ENCODE measurements around the gene ERG.

Gene ERG

DNA sequence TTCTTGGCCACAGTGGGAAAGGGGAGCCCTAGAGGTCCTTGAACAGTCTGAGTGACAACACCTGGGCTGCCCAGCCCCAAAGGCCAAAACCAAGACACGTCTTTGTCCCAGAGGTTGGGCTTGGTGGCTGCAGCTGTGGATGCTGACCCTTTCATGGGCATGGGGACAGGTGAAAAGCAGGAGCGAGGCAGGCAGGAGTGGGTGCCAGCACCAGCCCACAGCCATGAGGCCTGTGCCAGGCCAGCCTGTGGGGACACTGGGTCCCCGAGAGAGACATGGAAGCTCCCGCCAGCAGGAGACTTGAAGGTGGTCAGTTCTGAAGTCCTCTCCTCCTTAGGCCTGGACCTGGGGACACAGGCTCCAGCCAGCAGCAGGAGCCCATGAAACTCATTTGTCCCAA, 142.9 kb downstream of the ERG start:
- DNase-seq, result no peak

- peak; percentile 85 for DNase-seq
Measured at GRCh38 chr21:38354746-38355145, 143.5 kb downstream of the ERG start.

DNA sequence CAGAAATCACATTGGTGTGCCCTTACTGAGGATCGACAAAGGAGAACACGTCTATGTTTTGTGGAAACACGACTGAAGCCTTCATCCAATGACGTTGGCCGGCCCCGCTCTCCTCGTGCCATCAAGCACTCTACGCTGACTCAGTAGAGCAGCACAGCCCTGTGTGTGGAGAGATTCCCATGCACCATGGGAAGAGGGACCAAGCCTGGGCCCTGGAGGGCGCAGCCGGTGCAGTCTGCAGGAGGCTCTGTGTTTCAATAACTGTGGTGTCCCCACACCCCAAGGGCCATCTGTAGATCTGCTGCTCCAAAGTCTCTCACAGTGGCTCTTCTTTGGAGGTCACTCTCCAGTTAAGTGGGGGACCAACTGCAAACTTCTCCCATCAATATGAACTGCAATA, 144.0 kb downstream of the ERG start:
- DNase-seq, result no peak

- peak; percentile 78 for DNase-seq
Measured at GRCh38 chr21:38352536-38353219, 145.6 kb downstream of the ERG start.

- DNase-seq, result no peak
Measured at GRCh38 chr21:38351961-38352521, 146.2 kb downstream of the ERG start.

DNA sequence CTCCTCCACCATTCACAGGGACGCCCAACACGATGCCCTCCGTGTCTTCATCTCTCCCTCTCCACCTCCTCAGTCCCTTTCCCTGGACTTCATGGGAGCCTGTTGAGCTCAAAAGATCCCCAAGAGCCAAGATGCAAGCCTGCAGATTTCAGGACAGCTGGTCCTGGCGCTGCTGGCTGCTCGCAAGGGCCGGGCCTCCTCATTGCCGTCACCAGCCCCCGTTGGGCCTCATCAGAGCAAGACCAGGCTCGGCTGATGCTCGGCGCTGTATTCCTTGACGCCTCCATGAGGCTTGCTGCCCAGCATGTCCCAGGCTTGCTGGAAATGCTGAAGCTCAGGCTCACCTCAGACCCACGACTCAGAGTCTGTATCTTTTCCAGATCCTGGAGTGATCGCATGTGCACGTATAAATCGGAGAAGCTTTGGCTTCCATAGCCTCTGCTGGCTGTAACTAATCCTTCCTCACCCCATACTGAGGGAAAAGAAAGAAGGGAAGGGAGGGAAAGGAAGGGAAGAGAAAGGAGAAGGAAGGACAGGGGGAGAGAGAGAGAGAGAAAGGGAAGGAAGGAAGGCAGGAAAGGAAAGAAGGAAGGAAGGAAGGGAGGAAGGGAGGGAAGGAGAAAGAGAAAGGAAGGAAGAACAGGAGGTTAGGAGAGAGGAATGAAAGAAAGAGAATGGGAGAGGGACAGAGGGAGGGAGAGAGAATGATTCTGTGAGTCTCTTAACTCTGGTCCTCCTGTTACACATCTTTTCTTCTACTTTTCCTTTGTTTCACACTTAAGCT, 146.9 kb downstream of the ERG start:
- no peak for DNase-seq

DNA sequence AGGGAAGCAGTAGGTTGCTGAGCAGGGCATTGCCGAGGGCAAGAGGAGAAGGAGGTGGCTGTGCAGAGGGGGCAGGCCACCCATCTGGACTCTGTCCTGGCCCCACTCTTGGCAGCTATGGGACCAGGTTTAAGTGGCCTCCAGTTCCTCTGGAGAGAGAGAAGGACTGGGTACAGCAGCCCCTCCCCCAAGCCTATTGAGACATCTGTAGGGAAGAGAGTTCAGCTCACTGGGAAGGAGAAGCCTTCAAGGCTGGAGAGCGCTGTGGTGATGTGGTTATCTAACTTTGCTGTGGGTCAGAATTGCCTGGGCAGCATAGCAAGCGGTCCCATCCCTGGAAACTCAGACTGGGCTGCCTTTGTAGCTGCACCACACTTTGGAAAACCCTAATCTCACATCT, 147.6 kb downstream of the ERG start:
- DNase-seq, result no peak

DNA sequence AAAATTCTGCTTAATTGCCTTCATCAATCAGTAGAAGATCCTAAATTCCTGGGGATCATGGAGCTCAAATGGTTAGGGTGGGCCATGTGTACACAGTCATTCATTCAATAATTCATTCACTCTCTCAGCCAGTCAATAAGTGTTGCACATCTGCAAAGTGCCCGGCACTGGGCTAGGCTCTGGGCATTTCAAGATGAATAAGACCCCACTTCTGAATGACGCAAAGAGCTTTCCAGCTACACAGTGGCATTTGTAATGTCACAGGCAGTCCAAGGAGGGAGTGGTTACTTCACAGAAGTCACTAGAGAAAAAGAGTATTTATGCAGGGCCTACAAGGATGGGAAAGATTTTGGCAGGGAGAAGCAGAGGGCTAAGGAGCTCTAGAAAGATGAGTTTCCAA, 148.3 kb downstream of the ERG start:
- no peak for DNase-seq

GRCh38 chr21:38349111-38349746, 149.0 kb downstream of the ERG start:
- no peak for DNase-seq

- no peak for DNase-seq
Measured at GRCh38 chr21:38346286-38346685, 152.0 kb downstream of the ERG start.

DNA sequence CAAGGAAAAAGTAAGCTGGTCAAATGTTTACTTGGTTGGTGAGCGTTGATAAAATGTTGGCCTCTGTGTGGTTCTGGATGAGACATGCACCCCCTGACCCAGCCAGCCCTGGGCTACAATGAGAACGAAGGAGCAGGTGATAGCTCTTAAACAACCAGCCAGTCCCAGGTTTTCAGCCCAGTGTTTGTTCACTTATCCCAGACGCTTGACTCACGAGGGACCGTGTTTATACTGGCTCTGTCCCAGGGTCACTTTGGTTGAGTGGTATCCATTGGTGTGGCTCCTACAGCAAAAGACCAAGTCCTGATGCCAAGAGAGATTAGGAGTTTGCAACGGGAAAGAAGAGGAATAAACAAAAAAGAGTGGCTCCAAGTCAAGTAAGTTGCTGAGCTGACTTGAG, 154.6 kb downstream of the ERG start:
- no peak for DNase-seq

- DNase-seq, result no peak
Measured at GRCh38 chr21:38342739-38343138, 155.5 kb downstream of the ERG start.

DNA sequence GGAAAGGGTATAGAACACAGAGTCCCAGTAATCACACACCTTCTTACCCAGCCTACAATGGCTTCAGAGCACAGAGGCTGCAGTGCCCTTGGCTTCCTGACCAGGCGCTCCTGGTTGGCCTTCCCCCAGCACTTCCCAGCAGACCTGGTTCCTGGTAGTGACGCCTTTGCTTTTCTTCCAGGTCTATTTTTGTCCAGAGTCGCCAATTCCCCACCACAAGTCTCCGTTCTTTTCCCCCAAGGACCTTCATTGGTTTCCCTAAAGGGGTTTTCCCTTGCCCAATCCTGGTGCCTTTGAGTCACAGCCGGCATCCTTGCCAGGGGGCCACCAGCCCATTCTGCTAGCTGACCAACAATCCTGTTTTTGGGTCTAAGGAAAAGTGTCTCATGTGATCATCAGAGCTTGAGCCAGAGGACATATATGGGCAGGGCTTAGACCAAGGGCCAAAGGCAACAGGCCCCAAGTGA, 156.7 kb downstream of the ERG start:
- no peak for DNase-seq

GRCh38 chr21:38340131-38340530, 158.1 kb downstream of the ERG start:
- DNase-seq, result no peak

DNA sequence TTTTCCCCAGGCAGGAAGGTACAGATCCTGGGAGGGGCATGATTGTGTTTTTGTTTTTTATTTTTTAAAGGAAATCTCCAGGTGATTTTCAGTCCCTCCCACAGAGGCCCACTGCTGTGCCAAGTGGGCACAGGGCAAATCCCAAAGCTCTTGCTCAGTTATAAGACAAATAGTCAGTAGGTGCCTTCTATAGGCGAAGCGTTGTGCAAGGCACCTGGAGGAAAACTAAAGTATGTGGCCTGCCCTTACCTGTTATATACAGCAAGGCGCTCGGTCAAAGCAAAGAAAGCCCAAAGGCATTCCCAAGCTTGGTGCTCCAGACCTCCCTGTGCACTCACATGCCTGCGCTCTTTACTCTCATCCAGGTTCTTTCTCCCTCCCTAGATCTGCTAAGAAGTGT, 160.5 kb downstream of the ERG start:
- DNase-seq, result no peak

- no peak for DNase-seq
Measured at GRCh38 chr21:38334866-38335265, 163.4 kb downstream of the ERG start.

DNA sequence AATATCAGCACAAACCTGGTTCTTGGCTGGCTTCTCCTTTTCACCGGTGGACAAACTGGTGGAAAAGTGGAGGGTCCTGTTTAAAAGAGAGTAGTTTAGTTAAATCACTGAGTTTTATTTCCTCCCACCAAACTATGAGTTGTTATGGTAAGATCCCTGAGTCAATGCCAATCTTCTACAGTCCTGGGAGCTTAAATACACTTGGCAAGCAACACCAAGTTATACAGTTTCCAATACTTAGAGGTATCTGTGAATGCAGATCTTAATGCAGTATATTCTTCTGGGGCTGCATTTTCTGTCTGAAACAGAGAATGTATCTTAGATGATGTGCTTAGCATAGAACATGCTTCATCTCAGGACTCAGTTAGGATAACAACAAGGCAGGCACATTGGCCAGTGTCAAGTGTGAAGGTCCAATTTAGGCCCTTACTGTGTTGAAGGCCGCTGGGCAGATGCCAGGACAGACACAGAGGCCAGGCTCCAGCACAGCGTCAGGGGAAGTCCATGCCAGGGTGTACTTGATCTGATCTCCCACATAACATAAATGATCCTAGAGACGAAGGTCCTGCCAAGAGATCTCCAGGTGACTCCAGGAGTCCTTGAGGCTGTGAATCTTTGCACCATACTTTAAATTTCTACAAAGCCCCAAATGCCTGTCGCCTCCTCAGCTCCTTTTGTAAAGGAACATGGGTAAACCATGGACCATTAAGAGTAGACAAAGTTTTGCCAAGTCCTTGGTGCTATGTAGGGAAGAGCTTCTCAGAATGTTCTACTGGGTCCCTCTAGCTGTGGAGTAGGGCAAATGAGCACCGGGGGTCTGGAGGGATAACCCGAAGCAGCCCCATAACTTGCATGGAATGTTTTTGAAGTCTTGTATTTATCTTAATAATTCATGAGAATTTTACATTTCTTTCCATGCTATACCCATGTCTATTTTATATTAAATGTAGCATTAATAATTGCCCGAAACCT, 164.7 kb downstream of the ERG start:
- peak; percentile 16 for DNase-seq

DNA sequence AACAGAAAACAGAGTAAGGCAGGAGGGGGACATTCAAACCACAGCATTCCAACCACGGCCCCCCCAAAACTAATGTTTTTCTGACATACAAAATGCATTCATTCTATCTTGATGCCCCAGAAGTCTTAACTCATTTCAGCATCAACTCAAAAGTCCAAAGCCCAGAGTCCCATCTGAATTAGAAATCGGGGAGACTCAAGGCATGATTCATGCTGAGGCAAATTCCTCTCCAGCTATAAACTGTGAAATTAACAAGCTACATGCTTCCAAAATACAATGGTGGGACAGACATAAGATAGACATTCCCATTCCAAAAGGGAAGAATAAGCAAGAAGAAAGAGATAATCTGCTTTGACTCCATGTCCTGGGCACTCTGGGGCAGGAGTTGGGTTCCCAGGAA, 167.6 kb downstream of the ERG start:
- no peak for DNase-seq

Measured in hematopoietic multipotent progenitor cell treated with erythropoietin and hydrocortisone succinate and interleukin-3 and kit ligand, for 6 days (in vitro differentiated cells).